Osteocyte (in vitro differentiated cells): Measurements from ENCODE around the gene LMBR1. TPM values are rescaled to one million over a fixed set of nuclear protein-coding genes. Genes with fewer than 3 reads are reported as not detected.

ENCODE experiments used
- DNase-seq: peaks from one replicate; pipeline ENCODE4 v3.0.0; 2021; ENCODE audit warnings: mixed read lengths; ENCODE audit not compliant: unreplicated experiment; ENCODE audit errors: extremely low spot score
- H3K27ac Mint-ChIP-seq: one replicate; pipeline ENCODE4 v1.8.0; 2021; ENCODE audit warnings: mild to moderate bottlenecking, mixed read lengths; ENCODE audit not compliant: unreplicated experiment
- H3K27me3 Mint-ChIP-seq: one replicate; pipeline ENCODE4 v1.8.0; 2021; ENCODE audit warnings: mixed read lengths; ENCODE audit not compliant: unreplicated experiment
- H3K36me3 Mint-ChIP-seq: one replicate; pipeline ENCODE4 v1.8.0; 2021; ENCODE audit warnings: mixed read lengths; ENCODE audit not compliant: unreplicated experiment
- H3K4me1 Mint-ChIP-seq: one replicate; pipeline ENCODE4 v1.8.0; 2021; ENCODE audit warnings: mixed read lengths; ENCODE audit not compliant: unreplicated experiment
- H3K4me3 Mint-ChIP-seq: one replicate; pipeline ENCODE4 v1.8.0; 2021; ENCODE audit warnings: mild to moderate bottlenecking, moderate library complexity, mixed read lengths; ENCODE audit not compliant: unreplicated experiment
- H3K9me3 Mint-ChIP-seq: one replicate; pipeline ENCODE4 v1.8.0; 2021; ENCODE audit warnings: mixed read lengths; ENCODE audit not compliant: unreplicated experiment
- CTCF ChIP-seq: fragments of 200-600 bp; sonication (generic); IDR thresholded peaks from 2 replicates; pipeline ENCODE4 v1.5.0; 2021; ENCODE audit warnings: antibody characterized with exemption, mild to moderate bottlenecking, moderate library complexity
- total RNA-seq: library from RNA; stranded (reverse); gene quantifications from 2 replicates; pipeline ENCODE4 v1.2.1, GENCODE V29; 2021

LMBR1 gene
- total RNA-seq, 1 donor from 2014 or later: 55.8 TPM

- Mint-ChIP-seq H3K4me1 (no peaks in the 10 kb centered on the region), H3K9me3 (no peaks in the 10 kb centered on the region), H3K36me3 (peaks cover 3% of the 10 kb centered on the region), H3K27me3 (no peaks in the 10 kb centered on the region), H3K27ac (no peak overlapping the region), H3K4me3 (no peak overlapping the region)
- DNase-seq: no peak
- TF ChIP-seq CTCF: no peak
These were observed 120.3 kb downstream of the LMBR1 start for GRCh38 chr7:156772725-156773124.

GRCh38 chr7:156768698-156769472, 124.1 kb downstream of the LMBR1 start:
- no peak overlapping the region for H3K27ac Mint-ChIP-seq

GRCh38 chr7:156766666-156767065, 126.3 kb downstream of the LMBR1 start:
- H3K27ac Mint-ChIP-seq: no peak overlapping the region
- H3K9me3 Mint-ChIP-seq: no peaks in the 10 kb centered on the region
- peaks cover 2% of the 10 kb centered on the region for H3K4me1 Mint-ChIP-seq
- H3K36me3 Mint-ChIP-seq: no peaks in the 10 kb centered on the region
- DNase-seq: no peak
- no peak overlapping the region for H3K4me3 Mint-ChIP-seq
- H3K27me3 Mint-ChIP-seq: no peaks in the 10 kb centered on the region
- TF ChIP-seq CTCF: no peak

More at GRCh38 chr7:156768698-156769472, 124.1 kb downstream of the LMBR1 start:
- TF ChIP-seq CTCF: no peak
- H3K4me1 Mint-ChIP-seq: peaks cover 2% of the 10 kb centered on the region
- H3K9me3 Mint-ChIP-seq: no peaks in the 10 kb centered on the region
- peaks cover 3% of the 10 kb centered on the region for H3K36me3 Mint-ChIP-seq
- DNase-seq: no peak
- no peaks in the 10 kb centered on the region for H3K27me3 Mint-ChIP-seq
- no peak overlapping the region for H3K4me3 Mint-ChIP-seq

GRCh38 chr7:156765901-156766656, 126.9 kb downstream of the LMBR1 start:
- no peaks in the 10 kb centered on the region for H3K27me3 Mint-ChIP-seq
- no peak for TF ChIP-seq CTCF
- H3K4me1 Mint-ChIP-seq: peaks cover 2% of the 10 kb centered on the region
- no peak for DNase-seq
- peaks cover under 1% of the 10 kb centered on the region for H3K36me3 Mint-ChIP-seq
- H3K9me3 Mint-ChIP-seq: no peaks in the 10 kb centered on the region
- H3K27ac Mint-ChIP-seq: no peak overlapping the region
- no peak overlapping the region for H3K4me3 Mint-ChIP-seq

- H3K9me3 Mint-ChIP-seq: no peaks in the 10 kb centered on the region
- H3K27me3 Mint-ChIP-seq: no peaks in the 10 kb centered on the region
- no peak for TF ChIP-seq CTCF
- peaks cover 3% of the 10 kb centered on the region for H3K36me3 Mint-ChIP-seq
- DNase-seq: no peak
- peaks cover 2% of the 10 kb centered on the region for H3K4me1 Mint-ChIP-seq
- no peak overlapping the region for H3K27ac Mint-ChIP-seq
- H3K4me3 Mint-ChIP-seq: no peak overlapping the region
These were observed 128.2 kb downstream of the LMBR1 start for GRCh38 chr7:156764766-156765165.
